Endometrial microvascular endothelial cells (primary cell): ENCODE data around the gene CGB2. TPM values are rescaled to one million over a fixed set of nuclear protein-coding genes. Genes with fewer than 3 reads are reported as not detected.
"Not testable (repeated sequence)": the region's sequence is repeated elsewhere in the genome, so short reads cannot be mapped to it uniquely, and the experiment has no call there.

ENCODE experiments used
- in situ Hi-C: cut with HindIII; loops from 2 replicates; pipeline ENCODE4 v1.10.0; 2017; ENCODE audit warnings: low sequenced_read_pairs, low pct_unique_long_range_greater_than_20kb; ENCODE audit errors: inconsistent ontology term
- total RNA-seq: library from RNA; depleted of rRNA; stranded (reverse); fragments of >200 nt; gene quantifications from one replicate; pipeline ENCODE4 v1.2.3, GENCODE V29; 2015; ENCODE audit errors: inconsistent ontology term

Gene CGB2
- total RNA-seq, 1 donor from 2014 or later = not detected

DNA sequence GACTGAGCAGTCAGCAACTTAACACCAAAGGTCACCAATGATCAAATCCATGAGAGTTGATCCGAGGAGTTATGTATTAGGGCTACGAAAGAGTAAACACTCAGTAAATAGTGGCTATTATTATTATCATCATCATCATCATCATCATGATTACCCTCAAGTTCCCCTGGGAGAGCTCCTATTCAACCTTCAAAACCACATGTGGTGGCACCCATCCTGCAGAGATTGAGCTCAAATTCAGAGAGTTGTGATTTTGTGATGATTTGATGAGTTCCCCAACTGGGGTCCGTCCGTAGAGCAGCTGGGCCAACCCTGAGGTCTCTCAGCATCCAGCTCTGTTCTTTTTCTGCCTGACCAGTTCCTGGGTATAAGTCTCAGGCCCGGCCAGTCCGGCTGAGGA lies 6.6 kb upstream of the CGB2 start:
- in situ Hi-C loops = not testable (repeated sequence)

GRCh38 chr19:49025599-49025998 lies 6.1 kb upstream of the CGB2 start:
- in situ Hi-C loops = not testable (repeated sequence)

GRCh38 chr19:49028686-49029085 lies 3.0 kb upstream of the CGB2 start:
- in situ Hi-C loops = not testable (repeated sequence)

GRCh38 chr19:49029749-49030148 lies 1.9 kb upstream of the CGB2 start:
- in situ Hi-C loops = not testable (repeated sequence)

GRCh38 chr19:49030323-49030722 lies 1.4 kb upstream of the CGB2 start:
- in situ Hi-C loops = not testable (repeated sequence)

GRCh38 chr19:49036815-49037214 lies 5.1 kb downstream of the CGB2 start, which contains the start of gene CGB1:
Gene CGB1 (minus strand): TSS chr19:49036895. CDS start chr19:49036711, 184 bp downstream.
- in situ Hi-C loops = not testable (repeated sequence)

DNA sequence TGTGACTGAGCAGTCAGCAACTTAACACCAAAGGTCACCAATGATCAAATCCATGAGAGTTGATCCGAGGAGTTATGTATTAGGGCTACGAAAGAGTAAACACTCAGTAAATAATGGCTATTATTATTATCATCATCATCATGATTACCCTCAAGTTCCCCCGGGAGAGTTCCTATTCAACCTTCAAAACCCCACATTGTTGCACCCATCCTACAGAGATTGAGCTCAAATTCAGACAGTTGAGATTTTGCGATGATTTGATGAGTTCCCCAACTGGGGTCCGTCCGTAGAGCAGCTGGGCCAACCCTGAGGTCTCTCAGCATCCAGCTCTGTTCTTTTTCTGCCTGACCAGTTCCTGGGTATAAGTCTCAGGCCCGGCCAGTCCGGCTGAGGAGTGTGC lies 6.4 kb downstream of the CGB2 start:
- in situ Hi-C loops = not testable (repeated sequence)

DNA sequence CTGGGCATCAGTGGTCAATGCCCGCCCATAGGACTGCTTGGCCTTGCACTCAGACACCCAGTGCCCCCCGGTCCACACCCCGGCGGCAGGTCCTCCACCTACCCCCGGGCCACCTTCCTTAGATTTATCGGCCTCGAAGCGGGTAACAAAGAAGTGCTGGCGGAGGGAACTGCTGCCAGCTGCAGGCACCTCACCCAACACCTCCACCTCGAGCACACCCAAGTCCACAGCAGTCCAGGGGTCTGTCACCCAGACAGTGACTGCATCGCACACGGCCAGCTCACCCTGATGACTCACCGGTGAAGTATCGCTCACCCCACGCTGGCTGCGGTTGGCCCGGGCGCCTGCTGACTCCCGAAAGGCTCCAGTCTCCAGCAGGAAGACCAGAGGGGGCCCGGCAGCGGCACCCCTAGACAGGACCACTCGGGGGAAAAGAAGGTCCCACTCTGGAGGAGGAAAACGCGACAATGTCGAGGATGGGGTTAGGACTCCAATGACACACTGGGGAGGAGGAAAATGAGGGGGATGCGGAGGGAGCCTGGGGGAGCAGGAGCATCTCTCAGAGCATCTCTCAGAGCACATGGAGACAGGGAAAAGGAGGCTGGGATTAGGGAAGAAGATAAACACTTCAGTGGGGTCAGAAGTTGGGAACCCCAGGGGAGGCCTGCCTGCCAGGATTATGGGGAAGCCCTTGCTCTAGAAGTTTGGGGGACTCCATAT lies 7.0 kb downstream of the CGB2 start:
- in situ Hi-C loops = not testable (repeated sequence)

- in situ Hi-C loops = not testable (repeated sequence)
Observed at GRCh38 chr19:49039736-49040135, 8.0 kb downstream of the CGB2 start.

DNA sequence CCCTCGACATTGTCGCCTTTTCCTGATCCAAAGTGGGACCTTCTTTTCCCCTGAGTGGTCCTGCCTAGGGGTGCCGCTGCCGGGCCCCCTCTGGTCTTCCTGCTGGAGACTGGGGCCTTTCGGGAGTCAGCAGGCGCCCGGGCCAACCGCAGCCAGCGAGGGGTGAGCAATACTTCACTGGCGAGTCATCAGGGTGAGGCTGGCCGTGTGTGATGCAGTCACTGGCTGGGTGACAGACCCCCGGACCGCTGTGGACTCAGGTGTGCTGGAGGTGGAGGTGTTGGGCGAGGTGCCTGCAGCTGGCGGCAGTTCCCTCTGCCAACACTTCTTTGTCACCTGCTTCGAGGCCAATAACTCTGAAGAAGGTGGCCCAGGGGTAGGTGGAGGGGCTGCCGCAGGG lies 10.5 kb downstream of the CGB2 start:
- in situ Hi-C loops = no loop called here

DNA sequence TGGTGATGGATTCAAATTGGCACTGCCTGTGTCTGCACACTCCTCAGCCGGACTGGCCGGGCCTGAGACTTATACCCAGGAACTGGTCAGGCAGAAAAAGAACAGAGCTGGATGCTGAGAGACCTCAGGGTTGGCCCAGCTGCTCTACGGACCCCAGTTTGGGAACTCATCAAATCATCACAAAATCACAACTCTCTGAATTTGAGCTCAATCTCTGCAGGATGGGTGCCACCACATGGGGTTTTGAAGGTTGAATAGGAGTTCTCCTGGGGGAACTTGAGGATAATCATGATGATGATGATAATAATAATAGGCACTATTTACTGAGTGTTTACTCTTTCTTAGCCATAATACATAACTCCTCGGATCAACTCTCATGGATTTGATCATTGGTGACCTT lies 11.0 kb downstream of the CGB2 start:
- in situ Hi-C loops = not testable (repeated sequence)

- in situ Hi-C loops = not testable (repeated sequence)
Observed at GRCh38 chr19:49043548-49043947, 11.9 kb downstream of the CGB2 start, which contains the start of gene CGB5. Gene CGB5 (plus strand): TSS chr19:49043848. CDS start chr19:49044210, 362 bp downstream.

DNA sequence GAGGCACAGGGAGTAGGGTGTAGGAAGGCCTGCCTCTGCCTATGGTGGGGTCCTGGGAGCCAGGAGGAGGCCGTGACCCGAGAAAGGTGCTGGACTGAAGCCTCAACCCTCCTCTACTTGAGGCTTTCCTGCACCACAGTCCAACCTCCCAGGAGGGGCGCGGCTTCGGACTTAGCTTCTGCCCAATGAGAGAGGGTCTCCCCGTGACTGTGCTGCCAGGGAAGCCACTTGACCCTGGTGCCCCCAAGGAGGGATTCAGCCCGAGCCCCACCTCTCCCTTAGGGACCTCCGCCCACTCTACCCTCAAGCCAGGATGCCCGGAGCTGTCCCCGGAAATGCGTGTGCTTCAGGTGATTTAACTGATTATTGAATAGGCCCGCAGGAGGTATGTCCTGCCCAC lies 17.3 kb downstream of the CGB2 start, which contains the start of gene CGB8:
TSS of gene CGB8 (minus strand) at position 101 of the 400 bp plus-strand sequence. CDS start 372 bp downstream, outside the sequence.
- in situ Hi-C loops = not testable (repeated sequence)

DNA sequence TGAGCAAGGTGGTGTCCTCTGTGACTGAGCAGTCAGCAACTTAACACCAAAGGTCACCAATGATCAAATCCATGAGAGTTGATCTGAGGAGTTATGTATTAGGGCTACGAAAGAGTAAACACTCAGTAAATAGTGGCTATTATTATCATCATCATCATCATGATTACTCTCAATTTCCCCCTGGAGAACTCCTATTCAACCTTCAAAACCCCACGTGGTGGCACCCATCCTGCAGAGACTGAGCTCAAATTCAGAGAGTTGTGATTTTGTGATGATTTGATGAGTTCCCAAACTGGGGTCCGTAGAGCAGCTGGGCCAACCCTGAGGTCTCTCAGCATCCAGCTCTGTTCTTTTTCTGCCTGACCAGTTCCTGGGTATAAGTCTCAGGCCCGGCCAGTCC lies 18.1 kb downstream of the CGB2 start:
- in situ Hi-C loops = not testable (repeated sequence)

DNA sequence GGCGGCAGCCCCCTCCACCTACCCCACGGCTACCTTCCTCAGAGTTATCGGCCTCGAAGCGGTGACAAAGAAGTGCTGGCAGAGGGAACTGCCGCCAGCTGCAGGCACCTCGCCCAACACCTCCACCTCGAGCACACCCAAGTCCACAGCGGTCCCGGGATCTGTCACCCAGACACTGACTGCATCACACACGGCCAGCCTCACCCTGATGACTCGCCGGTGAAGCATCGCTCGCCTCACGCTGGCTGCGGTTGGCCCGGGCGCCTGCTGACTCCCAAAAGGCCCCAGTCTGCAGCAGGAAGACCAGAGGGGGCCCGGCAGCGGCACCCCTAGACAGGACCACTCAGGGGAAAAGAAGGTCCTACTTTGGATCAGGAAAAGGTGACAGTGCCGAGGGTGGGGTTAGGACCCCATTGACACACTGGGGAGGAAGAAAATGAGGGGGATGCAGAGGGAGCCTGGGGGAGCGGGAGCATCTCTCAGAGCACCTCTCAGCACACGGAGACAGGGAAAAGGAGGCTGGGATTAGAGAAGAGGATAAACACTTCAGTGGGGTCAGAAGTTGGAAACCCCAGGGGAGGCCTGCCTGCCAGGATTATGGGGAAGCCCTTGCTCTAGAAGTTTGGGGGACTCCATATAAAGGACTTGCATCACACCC lies 18.8 kb downstream of the CGB2 start:
- in situ Hi-C loops = not testable (repeated sequence)

- in situ Hi-C loops = no loop called here
Observed at GRCh38 chr19:49056101-49056901, 24.6 kb downstream of the CGB2 start.

DNA sequence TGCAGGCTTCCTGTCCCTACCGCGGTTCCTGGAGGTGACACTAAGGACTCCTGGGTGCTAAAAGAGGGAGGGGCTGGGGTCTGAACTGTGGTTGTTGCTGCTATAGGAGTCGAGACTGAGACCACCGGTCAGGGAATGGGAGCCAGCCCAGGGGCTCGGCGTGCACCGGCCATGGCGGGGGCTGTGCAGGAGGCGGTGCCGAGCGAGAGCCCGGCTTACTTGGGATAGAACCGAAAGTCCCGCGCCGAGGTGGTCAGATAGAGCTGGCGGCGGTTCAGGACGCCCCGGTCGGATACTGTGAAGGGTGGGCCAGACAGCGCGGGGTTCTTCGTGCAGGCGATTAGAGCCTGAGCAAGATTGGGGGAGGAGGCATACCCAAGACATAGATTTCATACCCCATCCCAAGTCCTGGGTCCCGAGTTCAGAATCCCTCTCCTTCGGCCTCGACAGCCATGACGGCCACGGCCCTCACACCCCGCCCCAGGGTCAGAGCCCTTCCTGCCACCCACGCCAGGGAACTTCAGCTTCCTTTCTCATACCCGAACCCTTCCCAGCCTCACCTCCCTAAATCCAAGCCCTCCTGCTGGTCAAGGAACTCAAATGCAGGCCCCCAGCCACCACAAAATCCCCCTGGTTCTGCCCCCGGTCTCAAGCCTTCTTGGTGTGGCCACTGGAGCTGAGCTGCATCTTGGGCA lies 25.4 kb downstream of the CGB2 start:
- in situ Hi-C loops = not testable (repeated sequence)

DNA sequence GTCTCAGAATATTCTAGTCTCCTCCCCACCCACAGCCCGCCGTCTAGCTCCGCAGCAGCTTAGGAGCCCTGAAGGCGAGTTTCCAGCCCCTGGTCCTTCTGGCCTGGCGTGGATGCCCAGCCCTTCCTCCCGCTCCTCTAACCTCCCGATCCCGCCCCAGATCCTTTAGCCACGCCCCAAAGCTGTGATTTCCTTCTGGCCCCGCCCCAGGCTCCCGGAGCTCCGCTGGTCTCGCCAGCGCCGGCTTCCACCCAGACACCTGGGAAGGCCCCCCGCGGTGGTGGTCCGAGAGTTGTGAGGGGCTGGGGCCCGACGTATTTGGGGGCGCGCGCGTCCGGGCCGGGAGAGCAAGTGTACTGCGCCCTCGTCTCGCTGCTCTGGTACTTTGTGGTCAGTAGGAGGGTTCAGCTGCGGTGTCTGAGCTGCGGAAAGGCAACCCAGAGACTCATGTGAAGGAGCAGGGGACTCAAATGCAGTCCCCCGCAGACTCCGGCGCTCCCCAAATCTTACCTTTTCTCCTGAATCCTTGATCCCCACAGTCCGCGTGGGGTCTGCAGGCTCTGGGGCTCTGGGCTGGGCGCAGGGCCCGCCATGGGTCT lies 26.0 kb downstream of the CGB2 start, which contains the start of gene CGB7:
TSS of gene CGB7 (minus strand) at position 114 of the 599 bp plus-strand sequence. CDS start 2,374 bp downstream, outside the sequence.
- in situ Hi-C loops = no loop called here
